Common myeloid progenitor, CD34-positive (primary cell): Measurements from ENCODE around the gene THOC6.
"Not testable (repeated sequence)": the region's sequence is repeated elsewhere in the genome, so short reads cannot be mapped to it uniquely, and the experiment has no call there.

ENCODE experiments used
- CTCF ChIA-PET: fragments of 350-600 bp; sonication (Branson Sonifier 250); formaldehyde crosslinking; loops from one replicate; lab custom pipeline; 2021; ENCODE audit warnings: antibody characterized with exemption; lab: Charles Lee
- POLR2A ChIA-PET: fragments of 350-600 bp; sonication (Branson Sonifier 250); formaldehyde crosslinking; loops from one replicate; lab custom pipeline; 2021; ENCODE audit warnings: antibody characterized with exemption; lab: Charles Lee
- DNase-seq, 3 donors: peaks; one replicate each; pipeline versions ENCODE4 v3.0.0 to v3.0.0-alpha.2; 2013
- H3K27ac ChIP-seq, 2 experiments: 1 replicate in 1 of 2; 2 replicates in 1 of 2; pipeline ENCODE4 v1.7.0; 2013; ENCODE audit warnings: inconsistent platforms in 2 of 2, low read length in 2 of 2, mild to moderate bottlenecking in 2 of 2, low read depth in 1 of 2, moderate library complexity in 1 of 2; ENCODE audit not compliant: severe bottlenecking in 2 of 2, insufficient read depth in 1 of 2, poor library complexity in 1 of 2
- H3K27me3 ChIP-seq, 5 experiments: replicated peaks in 2 of 5; 1 replicate in 3 of 5; 2 replicates in 2 of 5; pipeline versions ENCODE4 v1.6.1 to v1.7.0; 2013; ENCODE audit warnings: low read length in 4 of 5, mild to moderate bottlenecking in 2 of 5, moderate library complexity in 2 of 5, inconsistent platforms in 1 of 5; ENCODE audit not compliant: insufficient read depth in 5 of 5, control insufficient read depth in 4 of 5
- H3K36me3 ChIP-seq, 4 experiments: 1 replicate in 2 of 4; 2 replicates in 2 of 4; pipeline versions ENCODE4 v1.6.1 to v1.7.0; 2013; ENCODE audit warnings: low read length in 3 of 4, control low read depth in 1 of 4, mild to moderate bottlenecking in 1 of 4; ENCODE audit not compliant: control insufficient read depth in 4 of 4, insufficient read depth in 4 of 4
- H3K4me1 ChIP-seq, 4 experiments: 1 replicate in 3 of 4; 2 replicates in 1 of 4; pipeline versions ENCODE4 v1.6.1 to v1.7.1; 2013; ENCODE audit warnings: low read length in 3 of 4, mild to moderate bottlenecking in 3 of 4, control low read depth in 1 of 4, inconsistent platforms in 1 of 4, moderate library complexity in 1 of 4; ENCODE audit not compliant: control insufficient read depth in 4 of 4, insufficient read depth in 4 of 4; ENCODE audit errors: control extremely low read depth in 1 of 4
- H3K4me3 ChIP-seq, 7 experiments: 1 replicate in 4 of 7; 2 replicates in 3 of 7; pipeline versions ENCODE4 v1.5.1 to v1.7.0; 2013; ENCODE audit warnings: mild to moderate bottlenecking in 7 of 7, low read length in 6 of 7, moderate library complexity in 6 of 7, inconsistent platforms in 2 of 7, low read depth in 2 of 7, control low read depth in 1 of 7; ENCODE audit not compliant: insufficient read depth in 4 of 7, control insufficient read depth in 1 of 7; ENCODE audit errors: extremely low read depth in 1 of 7
- H3K9me3 ChIP-seq, 5 experiments: 1 replicate in 4 of 5; 2 replicates in 1 of 5; pipeline versions ENCODE4 v1.6.1 to v1.7.1; 2013; ENCODE audit warnings: low read length in 4 of 5, mild to moderate bottlenecking in 2 of 5, inconsistent platforms in 1 of 5, low read depth in 1 of 5, moderate library complexity in 1 of 5; ENCODE audit not compliant: control insufficient read depth in 4 of 5, insufficient read depth in 2 of 5; ENCODE audit errors: control extremely low read depth in 1 of 5
- WGBS: methylation state at CpG from one replicate; pipeline ENCODE4 v1.1.5; 2013; ENCODE audit not compliant: insufficient coverage; 5-methylcytosine and 5-hydroxymethylcytosine counted together

THOC6 gene

DNA sequence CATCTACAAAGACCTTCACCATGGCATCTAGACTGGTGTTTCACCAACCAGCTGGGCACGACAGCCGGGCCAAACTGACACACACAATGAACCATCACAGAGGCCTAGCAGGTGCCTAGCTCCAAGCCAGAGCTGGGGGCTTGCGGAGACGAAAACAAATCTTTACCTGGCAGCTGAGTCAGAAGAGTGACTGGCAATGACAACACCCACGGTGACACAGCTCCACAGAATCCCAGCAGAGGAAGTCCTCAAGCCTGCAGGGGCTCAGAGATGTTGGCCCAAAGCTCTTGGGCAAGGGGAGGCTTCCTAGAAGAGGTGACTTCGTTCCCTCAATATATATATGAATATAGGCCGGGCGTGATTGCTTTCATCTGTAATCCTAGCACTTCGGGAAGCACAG is 27.7 kb downstream of the THOC6 start:
- ChIA-PET POLR2A (interaction anchor here (1.2 kb wide), 1 partner anchor 18 kb away, joined by 9 read pairs; no protein-coding TSS in a partner anchor), CTCF (interaction anchor here (0.6 to 6.6 kb wide), 10 partner anchors 8 to 76 kb away, joined by 3 to 98 read pairs (median 4); no protein-coding TSS in a partner anchor)
- no peak overlapping the region for H3K27ac ChIP-seq
- H3K4me3 ChIP-seq = no peak overlapping the region
- 52% methylated on average over 5 of the region's 9 CpGs for WGBS
- peak in 2 of 3 donors; percentile 53 to 60 for DNase-seq
- peaks cover 0 to 55% (median 16%) of the 10 kb centered on the region in 5 experiments for H3K27me3 ChIP-seq
- peaks cover 0 to 3% (median 0%) of the 10 kb centered on the region in 4 experiments for H3K36me3 ChIP-seq
- H3K4me1 ChIP-seq = peaks cover 2 to 58% (median 35%) of the 10 kb centered on the region in 4 experiments
- no peaks in the 10 kb centered on the region for H3K9me3 ChIP-seq

DNA sequence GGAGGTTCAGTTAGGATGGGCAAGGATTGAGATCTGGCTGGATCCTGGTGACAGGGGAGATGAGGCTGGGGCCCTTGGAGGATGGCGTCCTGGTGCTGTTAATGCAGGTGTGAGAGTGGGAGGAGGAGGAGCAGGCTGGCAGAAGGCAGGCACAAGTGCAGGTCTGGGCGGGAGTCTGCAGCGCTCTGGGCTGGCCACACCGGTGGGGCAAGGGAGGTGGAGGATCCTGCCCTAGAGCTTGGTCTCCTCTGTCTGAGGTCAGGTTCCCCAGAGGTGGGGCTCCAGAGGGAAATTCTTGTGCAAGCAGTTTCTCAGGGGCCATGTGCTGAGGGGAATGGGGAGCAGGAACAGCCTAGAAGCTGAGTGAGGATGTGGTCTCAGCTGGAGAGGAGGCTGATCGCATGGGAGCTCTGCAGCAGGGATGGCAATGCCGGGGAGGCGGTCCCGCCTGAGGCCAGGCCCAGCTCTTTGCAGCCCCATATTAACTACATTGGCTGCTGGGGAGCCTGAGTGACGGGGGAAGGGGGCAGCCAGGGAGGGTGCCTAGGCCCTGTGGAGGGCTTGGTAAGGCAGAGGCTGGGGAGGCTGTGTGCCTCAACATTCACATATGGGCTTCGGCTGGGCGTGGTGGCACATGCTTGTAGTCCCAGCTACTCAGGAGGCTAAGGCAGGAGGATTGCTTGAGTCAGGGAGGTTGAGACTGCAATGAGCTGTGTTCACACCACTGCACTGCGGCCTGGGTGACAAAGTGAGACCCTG is 28.9 kb downstream of the THOC6 start:
- H3K27ac ChIP-seq, POLR2A ChIA-PET, H3K36me3 ChIP-seq, H3K4me3 ChIP-seq, H3K9me3 ChIP-seq, DNase-seq: not testable (repeated sequence)
- peaks cover 2 to 66% (median 39%) of the 10 kb centered on the region in 4 experiments for H3K4me1 ChIP-seq
- CTCF ChIA-PET = interaction anchor here (1.8 to 6.6 kb wide), 2 partner anchors 10 to 20 kb away, joined by 4 to 98 read pairs; no protein-coding TSS in a partner anchor
- WGBS = no CpG with 5 or more reads among the region's 12 CpGs
- peaks cover 0 to 48% (median 9%) of the 10 kb centered on the region in 5 experiments for H3K27me3 ChIP-seq

- H3K36me3 ChIP-seq, DNase-seq, CTCF ChIA-PET, H3K4me3 ChIP-seq, H3K27ac ChIP-seq, POLR2A ChIA-PET, H3K9me3 ChIP-seq: not testable (repeated sequence)
- peaks cover 0 to 42% (median 7%) of the 10 kb centered on the region in 5 experiments for H3K27me3 ChIP-seq
- WGBS = 75% methylated on average over 4 of the region's 13 CpGs
- H3K4me1 ChIP-seq = peaks cover 2 to 69% (median 44%) of the 10 kb centered on the region in 4 experiments
Observed at GRCh38 chr16:3053330-3053710, 29.5 kb downstream of the THOC6 start.

DNA sequence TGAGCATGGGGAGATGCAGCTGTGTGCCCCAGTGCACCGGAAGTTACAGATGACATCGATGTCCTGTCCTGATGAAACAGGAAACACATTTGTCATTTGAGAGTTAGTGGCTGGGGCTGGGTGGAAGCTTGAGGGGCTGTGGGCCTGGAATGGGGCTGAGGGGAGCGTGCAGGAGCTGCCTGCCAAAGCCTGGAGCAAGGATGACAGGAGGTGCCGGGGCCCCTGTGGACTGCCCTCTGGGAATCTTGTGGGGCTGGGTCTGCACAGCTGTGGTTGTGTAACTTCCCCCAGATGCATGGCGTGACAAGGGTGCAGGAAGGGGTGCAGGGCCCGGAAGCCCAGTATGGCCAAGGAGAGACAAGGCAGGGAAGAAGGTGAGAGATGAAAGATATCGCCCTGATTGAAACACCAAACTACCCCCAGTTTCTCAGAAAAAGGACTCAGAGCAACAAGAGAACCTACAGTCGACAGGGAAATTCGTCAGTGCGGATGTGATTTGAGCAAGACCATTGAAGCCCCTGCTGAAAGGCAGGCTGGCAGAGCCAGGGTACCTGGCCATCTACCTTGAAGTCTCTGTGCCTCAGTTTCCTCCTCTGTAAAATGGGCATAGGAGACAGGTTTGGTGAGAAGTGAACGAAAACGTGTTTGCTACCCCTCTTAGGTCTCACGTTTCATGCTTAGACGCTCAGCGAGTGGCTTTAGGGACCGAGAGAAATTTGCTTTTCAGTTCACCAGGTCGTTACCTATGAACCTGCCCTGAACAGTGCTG is 31.3 kb downstream of the THOC6 start:
- Histone ChIP-seq H3K9me3 (no peaks in the 10 kb centered on the region), H3K27ac (no peak overlapping the region), H3K4me1 (peaks cover 2 to 73% (median 55%) of the 10 kb centered on the region in 4 experiments), H3K4me3 (no peak overlapping the region), H3K27me3 (peaks cover 0 to 25% (median 4%) of the 10 kb centered on the region in 5 experiments), H3K36me3 (peaks cover 0 to 3% (median 0%) of the 10 kb centered on the region in 4 experiments)
- POLR2A ChIA-PET = interaction anchor here (0.8 kb wide), 1 partner anchor 65 kb away, joined by 3 read pairs; no protein-coding TSS in a partner anchor
- peak in 2 of 3 donors; percentile 76 to 82 for DNase-seq
- CTCF ChIA-PET = interaction anchor here (0.7 to 6.6 kb wide), 6 partner anchors 16 to 76 kb away, joined by 3 to 82 read pairs (median 4); partner anchors contain the start of gene ZNF213
- WGBS = 61% methylated on average over 14 of the region's 17 CpGs

DNA sequence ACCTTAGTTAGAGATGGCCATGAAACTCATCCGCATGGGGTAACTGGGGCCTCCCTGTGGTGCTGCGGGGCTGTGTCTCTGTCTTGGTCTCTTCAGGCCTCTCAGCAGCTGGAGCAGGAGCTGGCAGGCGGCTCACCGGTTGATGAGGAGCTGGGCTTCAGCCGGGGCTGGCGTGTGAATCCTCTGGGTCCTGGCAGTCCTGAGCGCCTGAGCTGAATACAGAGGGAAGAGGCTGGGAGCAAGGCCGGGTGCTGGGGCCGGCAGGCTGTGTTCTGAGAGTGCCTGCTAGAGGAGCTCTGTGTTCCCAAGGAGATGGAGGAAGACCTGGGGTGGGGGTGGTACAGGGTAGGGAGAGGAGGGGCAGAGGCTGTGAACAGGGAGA is 31.9 kb downstream of the THOC6 start:
- POLR2A ChIA-PET, H3K27ac ChIP-seq, H3K36me3 ChIP-seq, H3K9me3 ChIP-seq, DNase-seq, H3K4me3 ChIP-seq: not testable (repeated sequence)
- 94% methylated on average over 8 of the region's 9 CpGs for WGBS
- peaks cover 0 to 19% (median 4%) of the 10 kb centered on the region in 5 experiments for H3K27me3 ChIP-seq
- CTCF ChIA-PET = interaction anchor here (0.9 to 6.6 kb wide), 6 partner anchors 16 to 76 kb away, joined by 3 to 82 read pairs (median 4); partner anchors contain the start of gene ZNF213
- H3K4me1 ChIP-seq = peaks cover 2 to 73% (median 55%) of the 10 kb centered on the region in 4 experiments

DNA sequence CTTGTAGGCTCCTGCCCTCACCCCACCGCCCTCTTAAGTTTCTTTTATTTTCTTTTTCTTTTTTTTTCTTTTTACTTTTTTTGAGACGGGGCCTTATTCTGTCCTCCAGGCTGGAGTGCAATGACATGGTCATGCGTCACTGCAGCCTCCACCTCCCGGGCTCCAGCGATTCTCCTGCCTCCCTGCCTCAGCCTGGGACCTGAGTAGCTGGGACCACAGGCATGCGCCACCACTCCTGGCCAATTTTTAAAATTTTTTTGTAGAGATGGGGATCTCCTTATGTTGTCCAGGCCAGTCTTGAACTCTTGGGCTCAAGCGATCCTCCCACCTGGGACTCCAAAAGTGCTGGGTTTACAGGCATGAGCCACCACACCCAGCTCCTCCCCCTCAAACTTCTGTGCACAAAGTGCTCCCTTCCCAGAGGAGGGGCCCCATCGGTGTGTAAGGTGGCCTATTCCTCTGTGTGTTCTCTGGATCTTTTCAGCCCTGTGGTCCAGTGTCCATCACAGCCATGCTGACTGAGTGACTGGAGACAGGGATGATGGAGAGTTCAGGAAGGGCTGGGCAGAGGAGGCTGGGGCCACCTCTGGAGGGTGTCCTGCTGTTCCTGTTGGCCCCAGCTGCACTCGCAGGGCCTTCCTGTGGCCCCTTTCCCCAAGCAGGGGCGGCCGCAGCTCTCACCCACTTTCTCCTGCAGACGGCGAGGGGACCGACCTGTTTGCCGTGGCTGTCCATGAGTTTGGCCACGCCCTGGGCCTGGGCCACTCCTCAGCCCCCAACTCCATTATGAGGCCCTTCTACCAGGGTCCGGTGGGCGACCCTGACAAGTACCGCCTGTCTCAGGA is 32.7 kb downstream of the THOC6 start:
- H3K27ac ChIP-seq = no peak overlapping the region
- no peaks in the 10 kb centered on the region for H3K9me3 ChIP-seq
- WGBS = 94% methylated on average over 17 of the region's 19 CpGs
- H3K4me1 ChIP-seq = peaks cover 2 to 65% (median 50%) of the 10 kb centered on the region in 4 experiments
- H3K4me3 ChIP-seq = no peak overlapping the region
- no peak for DNase-seq
- peaks cover 0 to 3% (median 0%) of the 10 kb centered on the region in 4 experiments for H3K36me3 ChIP-seq
- H3K27me3 ChIP-seq = peaks cover 0 to 11% (median 1%) of the 10 kb centered on the region in 5 experiments
- ChIA-PET CTCF (interaction anchor here (0.9 to 6.6 kb wide), 5 partner anchors 19 to 75 kb away, joined by 3 to 82 read pairs (median 5); partner anchors contain the start of gene ZNF213), POLR2A (no interaction called here)
